ENCODE data around the gene ZNF428. TPM values are rescaled to one million over a fixed set of nuclear protein-coding genes. Genes with fewer than 3 reads are reported as not detected.

ZNF428 gene
- total RNA-seq, 1 donor from 2014 or later = 32.3 TPM

DNA sequence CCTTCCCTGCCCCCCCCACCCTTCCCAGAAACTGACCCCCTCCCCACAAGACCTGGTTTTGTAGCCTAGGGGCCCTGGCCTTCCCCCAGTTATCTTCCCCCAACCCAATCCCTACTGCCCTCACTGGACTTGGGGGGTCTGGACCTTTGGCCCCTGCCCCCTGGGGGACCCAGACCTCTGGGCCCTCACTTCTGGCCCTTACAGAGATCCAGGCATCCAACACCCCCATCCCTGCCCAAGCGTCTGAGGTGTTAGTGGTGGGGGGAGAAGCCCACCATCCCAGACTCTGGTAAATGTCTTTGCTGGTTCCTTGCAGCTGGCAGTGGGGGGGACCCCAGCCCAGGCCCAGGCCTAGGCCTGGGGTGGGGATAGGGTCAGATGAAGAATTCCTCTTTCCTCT lies 3.5 kb upstream of the ZNF428 start:
- H3K4me3 ChIP-seq = no peak overlapping the region
- H3K36me3 ChIP-seq = no peaks in the 10 kb centered on the region
- H3K9me3 ChIP-seq (replicated peaks) = no peaks in the 10 kb centered on the region
- no peaks in the 10 kb centered on the region for H3K27me3 ChIP-seq (ENCODE audit: low read depth)
- DNase-seq = no peak
- no peak overlapping the region for H3K27ac ChIP-seq (replicated peaks)
- peaks cover 24% of the 10 kb centered on the region for H3K4me1 ChIP-seq
- TF ChIP-seq, protein P1, sequence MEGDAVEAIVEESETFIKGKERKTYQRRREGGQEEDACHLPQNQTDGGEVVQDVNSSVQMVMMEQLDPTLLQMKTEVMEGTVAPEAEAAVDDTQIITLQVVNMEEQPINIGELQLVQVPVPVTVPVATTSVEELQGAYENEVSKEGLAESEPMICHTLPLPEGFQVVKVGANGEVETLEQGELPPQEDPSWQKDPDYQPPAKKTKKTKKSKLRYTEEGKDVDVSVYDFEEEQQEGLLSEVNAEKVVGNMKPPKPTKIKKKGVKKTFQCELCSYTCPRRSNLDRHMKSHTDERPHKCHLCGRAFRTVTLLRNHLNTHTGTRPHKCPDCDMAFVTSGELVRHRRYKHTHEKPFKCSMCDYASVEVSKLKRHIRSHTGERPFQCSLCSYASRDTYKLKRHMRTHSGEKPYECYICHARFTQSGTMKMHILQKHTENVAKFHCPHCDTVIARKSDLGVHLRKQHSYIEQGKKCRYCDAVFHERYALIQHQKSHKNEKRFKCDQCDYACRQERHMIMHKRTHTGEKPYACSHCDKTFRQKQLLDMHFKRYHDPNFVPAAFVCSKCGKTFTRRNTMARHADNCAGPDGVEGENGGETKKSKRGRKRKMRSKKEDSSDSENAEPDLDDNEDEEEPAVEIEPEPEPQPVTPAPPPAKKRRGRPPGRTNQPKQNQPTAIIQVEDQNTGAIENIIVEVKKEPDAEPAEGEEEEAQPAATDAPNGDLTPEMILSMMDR (IDR thresholded peaks at IDR 0.05; ENCODE audit: borderline replicate concordance) = no peak
- intact Hi-C loops (cut with micrococcal nuclease) = no loop called here

DNA sequence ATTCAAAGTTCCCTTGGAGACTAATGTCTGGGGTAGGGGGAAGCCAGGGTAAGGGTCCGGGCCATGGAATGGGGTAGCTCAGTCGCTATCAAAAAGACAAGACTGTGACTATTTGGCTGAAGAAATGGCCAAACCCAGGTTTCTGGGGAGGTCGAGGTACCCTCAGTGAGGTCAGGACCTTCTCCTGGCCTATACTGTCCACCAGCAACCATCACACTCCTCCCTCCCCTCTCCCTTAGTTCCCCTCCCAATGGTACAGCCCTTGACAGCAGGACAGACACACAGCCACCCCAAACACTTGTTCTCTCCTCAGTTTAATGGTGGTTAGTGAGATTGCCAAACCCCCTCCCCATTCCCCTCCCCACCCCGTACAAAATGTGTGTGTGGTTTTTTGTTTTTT lies 2.6 kb upstream of the ZNF428 start:
- intact Hi-C loops (cut with micrococcal nuclease) = no loop called here
- no peak for DNase-seq
- H3K9me3 ChIP-seq (replicated peaks) = no peaks in the 10 kb centered on the region
- H3K4me1 ChIP-seq = peaks cover 27% of the 10 kb centered on the region
- TF ChIP-seq, protein P1 (IDR thresholded peaks at IDR 0.05; ENCODE audit: borderline replicate concordance) = no peak
- no peaks in the 10 kb centered on the region for H3K27me3 ChIP-seq (ENCODE audit: low read depth)
- H3K4me3 ChIP-seq = no peak overlapping the region
- no peaks in the 10 kb centered on the region for H3K36me3 ChIP-seq
- no peak overlapping the region for H3K27ac ChIP-seq (replicated peaks)

DNA sequence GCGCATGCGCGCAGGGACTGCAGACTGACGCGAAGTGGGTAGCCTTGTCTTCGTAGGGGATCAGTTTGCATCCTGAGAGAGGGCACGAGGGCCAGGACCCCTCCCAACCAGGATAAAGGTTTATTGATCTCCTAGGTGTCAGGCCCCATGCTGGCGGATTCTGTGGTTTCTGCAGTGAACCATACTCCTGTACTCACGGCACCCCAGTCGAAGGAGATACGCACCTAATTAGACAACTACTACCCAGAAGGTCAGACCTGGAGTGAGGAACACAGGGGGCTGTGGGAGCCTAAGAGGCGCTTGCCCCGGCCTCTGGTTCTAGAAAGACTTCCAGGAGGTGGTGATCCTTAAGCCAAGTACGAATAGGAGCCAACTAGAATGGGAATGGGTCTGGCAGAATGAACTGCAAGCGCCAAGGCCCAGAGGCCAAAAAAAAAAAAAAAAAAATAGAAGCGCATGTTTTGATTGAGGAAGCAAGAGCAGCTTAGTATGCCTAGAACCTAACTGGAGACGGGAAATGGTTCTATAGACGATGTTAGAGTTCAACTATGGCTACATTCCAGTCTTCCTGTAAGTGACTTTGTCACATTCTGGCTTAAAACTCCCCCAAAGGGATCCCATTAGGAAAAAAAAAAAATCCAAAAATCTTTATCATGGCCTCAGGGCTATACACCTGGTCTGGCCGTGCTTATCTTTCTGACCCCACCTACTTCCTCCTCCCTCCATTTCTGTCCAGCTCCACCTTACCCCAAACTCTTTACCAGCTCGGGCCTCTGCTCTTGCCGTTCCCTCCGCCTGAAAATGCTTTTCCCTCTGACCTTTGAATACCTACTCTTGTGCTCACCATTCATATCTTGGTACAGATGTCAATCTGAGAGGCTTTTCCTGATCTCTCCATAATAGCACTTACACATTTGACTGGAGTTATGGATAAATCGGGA lies 902 bp upstream of the ZNF428 start:
- intact Hi-C loops (cut with micrococcal nuclease) = no loop called here
- Histone ChIP-seq H3K9me3 (replicated peaks) (no peaks in the 10 kb centered on the region), H3K36me3 (no peaks in the 10 kb centered on the region), H3K27ac (replicated peaks) (peak overlapping the region; percentile 98), H3K4me3 (peak overlapping the region; percentile 86), H3K4me1 (peaks cover 27% of the 10 kb centered on the region), H3K27me3 (ENCODE audit: low read depth) (no peaks in the 10 kb centered on the region)
- DNase-seq = no peak
- TF ChIP-seq, protein P1 (IDR thresholded peaks at IDR 0.05; ENCODE audit: borderline replicate concordance) = no peak

DNA sequence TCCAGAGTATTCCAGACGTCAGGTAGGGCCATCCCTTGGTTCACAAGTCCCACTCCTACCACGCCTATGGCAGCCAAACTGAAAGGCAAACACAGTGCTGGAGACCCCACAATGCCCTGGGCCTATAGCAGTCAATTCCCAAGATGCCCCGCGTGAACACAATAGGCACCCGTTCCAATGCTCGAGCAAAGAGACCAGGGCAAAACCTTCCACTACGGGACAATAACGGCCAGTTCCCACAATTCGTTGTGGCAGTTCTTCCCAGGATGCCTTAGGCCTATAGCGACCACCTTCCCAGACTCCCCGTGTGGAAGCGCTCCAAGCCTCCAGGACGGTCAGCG lies 538 bp downstream of the ZNF428 start:
- TF ChIP-seq, protein P1 (IDR thresholded peaks at IDR 0.05; ENCODE audit: borderline replicate concordance) = no peak
- DNase-seq = no peak
- intact Hi-C loops (cut with micrococcal nuclease) = no loop called here
- H3K4me1 ChIP-seq = peaks cover 27% of the 10 kb centered on the region
- no peaks in the 10 kb centered on the region for H3K9me3 ChIP-seq (replicated peaks)
- H3K4me3 ChIP-seq = peak overlapping the region; percentile 86
- peaks cover 2% of the 10 kb centered on the region for H3K36me3 ChIP-seq
- no peaks in the 10 kb centered on the region for H3K27me3 ChIP-seq (ENCODE audit: low read depth)
- H3K27ac ChIP-seq (replicated peaks) = peak overlapping the region; percentile 98

DNA sequence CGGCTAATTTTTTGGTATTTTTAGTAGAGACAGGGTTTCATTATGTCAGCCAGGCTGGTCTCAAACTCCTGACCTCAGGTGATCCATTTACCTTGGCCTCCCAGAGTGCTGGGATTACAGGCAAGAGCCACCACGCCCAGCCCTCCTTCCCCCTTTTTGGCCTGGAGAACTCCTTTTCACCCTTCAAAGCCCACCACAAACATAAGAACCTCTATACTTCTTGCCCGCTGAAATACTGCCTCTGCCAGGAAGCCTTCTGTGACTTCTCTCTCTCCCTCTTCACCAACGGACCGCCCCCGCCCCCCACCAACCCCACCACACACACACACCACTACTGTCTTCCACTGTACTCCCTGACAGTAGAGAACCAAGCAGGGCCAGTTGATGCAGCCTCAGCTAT lies 2.5 kb downstream of the ZNF428 start:
- H3K27ac ChIP-seq (replicated peaks) = no peak overlapping the region
- no peak for DNase-seq
- no peak overlapping the region for H3K4me3 ChIP-seq
- TF ChIP-seq, protein P1 (IDR thresholded peaks at IDR 0.05; ENCODE audit: borderline replicate concordance) = no peak
- peaks cover 27% of the 10 kb centered on the region for H3K4me1 ChIP-seq
- peaks cover 22% of the 10 kb centered on the region for H3K36me3 ChIP-seq
- H3K9me3 ChIP-seq (replicated peaks) = no peaks in the 10 kb centered on the region
- no peaks in the 10 kb centered on the region for H3K27me3 ChIP-seq (ENCODE audit: low read depth)
- intact Hi-C loops (cut with micrococcal nuclease) = no loop called here

Measured in left ventricle myocardium inferior (tissue), 1 donor.